ENCODE measurements around the gene ODF2. TPM values are rescaled to one million over a fixed set of nuclear protein-coding genes. Genes with fewer than 3 reads are reported as not detected.

ODF2 gene
- total and polyA plus RNA-seq, 2 of the 13 experiments (the other 11 are each of a cell fraction or from before 2014, with no cell fraction given) = 9.8 to 31.3 TPM

- TF ChIP-seq, protein P1, sequence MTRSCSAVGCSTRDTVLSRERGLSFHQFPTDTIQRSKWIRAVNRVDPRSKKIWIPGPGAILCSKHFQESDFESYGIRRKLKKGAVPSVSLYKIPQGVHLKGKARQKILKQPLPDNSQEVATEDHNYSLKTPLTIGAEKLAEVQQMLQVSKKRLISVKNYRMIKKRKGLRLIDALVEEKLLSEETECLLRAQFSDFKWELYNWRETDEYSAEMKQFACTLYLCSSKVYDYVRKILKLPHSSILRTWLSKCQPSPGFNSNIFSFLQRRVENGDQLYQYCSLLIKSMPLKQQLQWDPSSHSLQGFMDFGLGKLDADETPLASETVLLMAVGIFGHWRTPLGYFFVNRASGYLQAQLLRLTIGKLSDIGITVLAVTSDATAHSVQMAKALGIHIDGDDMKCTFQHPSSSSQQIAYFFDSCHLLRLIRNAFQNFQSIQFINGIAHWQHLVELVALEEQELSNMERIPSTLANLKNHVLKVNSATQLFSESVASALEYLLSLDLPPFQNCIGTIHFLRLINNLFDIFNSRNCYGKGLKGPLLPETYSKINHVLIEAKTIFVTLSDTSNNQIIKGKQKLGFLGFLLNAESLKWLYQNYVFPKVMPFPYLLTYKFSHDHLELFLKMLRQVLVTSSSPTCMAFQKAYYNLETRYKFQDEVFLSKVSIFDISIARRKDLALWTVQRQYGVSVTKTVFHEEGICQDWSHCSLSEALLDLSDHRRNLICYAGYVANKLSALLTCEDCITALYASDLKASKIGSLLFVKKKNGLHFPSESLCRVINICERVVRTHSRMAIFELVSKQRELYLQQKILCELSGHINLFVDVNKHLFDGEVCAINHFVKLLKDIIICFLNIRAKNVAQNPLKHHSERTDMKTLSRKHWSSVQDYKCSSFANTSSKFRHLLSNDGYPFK (CRISPR knock-in tag; IDR thresholded peaks at IDR 0.05; ENCODE audit: borderline replicate concordance) = peak; percentile 84; the same call in 1 of the 2 replicates
- TF ChIP-seq, protein P2, sequence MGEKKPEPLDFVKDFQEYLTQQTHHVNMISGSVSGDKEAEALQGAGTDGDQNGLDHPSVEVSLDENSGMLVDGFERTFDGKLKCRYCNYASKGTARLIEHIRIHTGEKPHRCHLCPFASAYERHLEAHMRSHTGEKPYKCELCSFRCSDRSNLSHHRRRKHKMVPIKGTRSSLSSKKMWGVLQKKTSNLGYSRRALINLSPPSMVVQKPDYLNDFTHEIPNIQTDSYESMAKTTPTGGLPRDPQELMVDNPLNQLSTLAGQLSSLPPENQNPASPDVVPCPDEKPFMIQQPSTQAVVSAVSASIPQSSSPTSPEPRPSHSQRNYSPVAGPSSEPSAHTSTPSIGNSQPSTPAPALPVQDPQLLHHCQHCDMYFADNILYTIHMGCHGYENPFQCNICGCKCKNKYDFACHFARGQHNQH (CRISPR knock-in tag; IDR thresholded peaks at IDR 0.05) = peak; percentile 84; the same call in 1 of the 2 replicates
- TF ChIP-seq, protein P3, sequence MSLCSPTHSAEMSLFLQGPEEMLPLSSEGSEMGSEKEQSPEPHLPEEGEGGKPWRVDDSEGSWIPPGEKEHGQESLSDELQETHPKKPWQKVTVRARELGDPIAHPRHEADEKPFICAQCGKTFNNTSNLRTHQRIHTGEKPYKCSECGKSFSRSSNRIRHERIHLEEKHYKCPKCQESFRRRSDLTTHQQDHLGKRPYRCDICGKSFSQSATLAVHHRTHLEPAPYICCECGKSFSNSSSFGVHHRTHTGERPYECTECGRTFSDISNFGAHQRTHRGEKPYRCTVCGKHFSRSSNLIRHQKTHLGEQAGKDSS (CRISPR knock-in tag; IDR thresholded peaks at IDR 0.05; ENCODE audit: borderline replicate concordance, low read depth) = 0 out of 2 replicates have a peak, but pooled peaks have one; percentile 57
- no peak for TF ChIP-seq ZNF24 (IDR thresholded peaks at IDR 0.05)
- peak; percentile 75 for TF ChIP-seq SALL1 (CRISPR knock-in tag; IDR thresholded peaks at IDR 0.05)
- peak; percentile 78; the same call in 1 of the 2 replicates for TF ChIP-seq ZFP36L1 (CRISPR knock-in tag; IDR thresholded peaks at IDR 0.05)
- 0 out of 2 replicates have a peak, but pooled peaks have one; percentile 49 for TF ChIP-seq PHF21A (CRISPR knock-in tag; IDR thresholded peaks at IDR 0.05)
- no peak; the same call in 1 of the 2 replicates for TF ChIP-seq ZBTB10 (CRISPR knock-in tag; IDR thresholded peaks at IDR 0.05; ENCODE audit: borderline replicate concordance)
- TF ChIP-seq SMAD3 (CRISPR knock-in tag; IDR thresholded peaks at IDR 0.05) = no peak
- peak; percentile 78 for TF ChIP-seq MYC (CRISPR knock-in tag; IDR thresholded peaks at IDR 0.05; ENCODE audit: borderline replicate concordance)
- peak; percentile 33 for TF ChIP-seq ZNF781 (CRISPR knock-in tag; IDR thresholded peaks at IDR 0.05; ENCODE audit: borderline replicate concordance, not compliant biosample characterization)
- no peak for TF ChIP-seq CSRNP2 (CRISPR knock-in tag; conservative IDR thresholded peaks at IDR 0.05; ENCODE audit: low read depth)
- TF ChIP-seq ZNF83 (CRISPR knock-in tag; IDR thresholded peaks at IDR 0.05; ENCODE audit: borderline replicate concordance) = no peak; the same call in 1 of the 2 replicates
- TF ChIP-seq ZNF841 (CRISPR knock-in tag; IDR thresholded peaks at IDR 0.05; ENCODE audit: borderline replicate concordance) = no peak
- TF ChIP-seq PHF5A (CRISPR knock-in tag; IDR thresholded peaks at IDR 0.05; ENCODE audit: low read depth, unreplicated experiment) = no peak
- TF ChIP-seq ZC3H4 (CRISPR knock-in tag; IDR thresholded peaks at IDR 0.05; ENCODE audit: borderline replicate concordance) = no peak
Observed at GRCh38 chr9:128504485-128505413, 48.9 kb downstream of the ODF2 start, which contains the start of gene GLE1 (continued).

All from HepG2 (cell line).